GM12872 (cell line): Measurements from ENCODE around the gene LPP.

ENCODE experiments used
- CTCF ChIP-seq: IDR thresholded peaks from 3 replicates; pipeline ENCODE4 v1.5.1; 2011; ENCODE audit warnings: low read depth, mild to moderate bottlenecking, low read length, moderate library complexity; ENCODE audit not compliant: insufficient read depth

LPP gene

GRCh38 chr3:188729422-188729821, 575.5 kb downstream of the LPP start:
- no peak for TF ChIP-seq CTCF

- TF ChIP-seq CTCF = no peak
Observed at GRCh38 chr3:188734395-188734794, 580.4 kb downstream of the LPP start.

GRCh38 chr3:188739511-188739910, 585.6 kb downstream of the LPP start:
- TF ChIP-seq CTCF = no peak

GRCh38 chr3:188740010-188740409, 586.1 kb downstream of the LPP start:
- no peak for TF ChIP-seq CTCF

- TF ChIP-seq CTCF = no peak
Observed at GRCh38 chr3:188742755-188743550, 589.0 kb downstream of the LPP start.

GRCh38 chr3:188744166-188744565, 590.2 kb downstream of the LPP start:
- no peak for TF ChIP-seq CTCF

- no peak for TF ChIP-seq CTCF
Observed at GRCh38 chr3:188745031-188745430, 591.1 kb downstream of the LPP start.
